GM12891 (cell line): ENCODE measurements around the gene COL6A3.

Experiments used
- POLR2A ChIP-seq: IDR thresholded peaks from 2 replicates; pipeline ENCODE4 v1.6.1; 2011; ENCODE audit warnings: low read depth, low read length, control low read depth
- POLR2AphosphoS5 ChIP-seq: IDR thresholded peaks from 2 replicates; pipeline ENCODE4 v1.6.1; 2011; ENCODE audit warnings: low read depth, low read length, control low read depth

DNA sequence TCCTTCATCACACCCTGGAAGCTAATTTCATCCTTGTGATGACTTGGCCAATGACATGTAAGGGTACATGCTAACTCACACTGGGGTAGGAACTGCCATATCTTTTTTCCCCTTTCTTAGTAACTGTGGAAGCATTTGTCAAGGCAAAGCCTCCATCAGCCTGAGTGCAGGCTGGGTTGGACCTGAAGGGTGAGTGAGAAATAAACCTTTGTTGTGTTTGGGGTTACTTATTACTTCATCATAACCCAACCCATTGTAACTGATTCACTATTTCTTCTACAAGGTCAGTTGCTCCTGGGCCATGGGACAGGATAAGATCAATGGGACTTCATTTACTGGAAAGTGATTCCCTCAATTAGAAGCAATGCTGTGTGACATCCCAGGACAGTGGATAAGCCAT lies 108.4 kb downstream of the COL6A3 start:
- TF ChIP-seq POLR2A (no peak), POLR2AphosphoS5 (no peak)
